IgD-negative memory B cell (primary cell): ENCODE measurements around the gene GALNT9. TPM values are rescaled to one million over a fixed set of nuclear protein-coding genes. Genes with fewer than 3 reads are reported as not detected.
A peak's percentile ranks its signal among the peaks of the same experiment; 100 is the strongest.

Experiments used
- H3K27ac Mint-ChIP-seq, 3 donors: one replicate each; pipeline ENCODE4 v1.8.0; 2020 to 2022; ENCODE audit warnings: mild to moderate bottlenecking in 3 of 3, mixed read lengths in 3 of 3, moderate library complexity in 1 of 3
- H3K27me3 Mint-ChIP-seq: one replicate; pipeline ENCODE4 v1.8.0; 2021; ENCODE audit warnings: mixed read lengths
- H3K36me3 Mint-ChIP-seq: one replicate; pipeline ENCODE4 v1.8.0; 2020; ENCODE audit warnings: mild to moderate bottlenecking, mixed read lengths
- H3K4me1 Mint-ChIP-seq, 3 donors: one replicate each; pipeline ENCODE4 v1.8.0; 2020 to 2022; ENCODE audit warnings: mixed read lengths in 3 of 3, mild to moderate bottlenecking in 1 of 3
- H3K4me3 Mint-ChIP-seq, 4 donors: one replicate each; pipeline ENCODE4 v1.8.0; 2020 to 2022; ENCODE audit warnings: mild to moderate bottlenecking in 4 of 4, mixed read lengths in 4 of 4, moderate library complexity in 3 of 4
- H3K9me3 Mint-ChIP-seq, 3 donors: one replicate each; pipeline ENCODE4 v1.8.0; 2020 to 2021; ENCODE audit warnings: mixed read lengths in 3 of 3, mild to moderate bottlenecking in 1 of 3
- polyA plus RNA-seq: library from polyadenylated mRNA; unstranded; fragments of 300-500 nt; fragmentation: Illumina TruSeq; gene quantifications from one replicate; pipeline ENCODE4 v1.2.3, GENCODE V29; 2021

Gene GALNT9
- polyA plus RNA-seq, 1 donor from 2014 or later = 1.5 TPM

GRCh38 chr12:132239796-132240668, 89.4 kb downstream of the GALNT9 start:
- no peak overlapping the region for H3K4me3 Mint-ChIP-seq
- H3K36me3 Mint-ChIP-seq = no peaks in the 10 kb centered on the region
- no peak overlapping the region for H3K27ac Mint-ChIP-seq
- no peaks in the 10 kb centered on the region for H3K27me3 Mint-ChIP-seq
- peaks cover 0 to 7% (median 0%) of the 10 kb centered on the region in 3 donors for H3K4me1 Mint-ChIP-seq
- no peaks in the 10 kb centered on the region for H3K9me3 Mint-ChIP-seq

GRCh38 chr12:132239392-132239791, 90.0 kb downstream of the GALNT9 start:
- Mint-ChIP-seq H3K27me3 (no peaks in the 10 kb centered on the region), H3K4me1 (peaks cover 0 to 7% (median 0%) of the 10 kb centered on the region in 3 donors), H3K36me3 (no peaks in the 10 kb centered on the region), H3K27ac (no peak overlapping the region), H3K4me3 (no peak overlapping the region), H3K9me3 (no peaks in the 10 kb centered on the region)

- Mint-ChIP-seq H3K9me3 (no peaks in the 10 kb centered on the region), H3K27ac (no peak overlapping the region), H3K27me3 (no peaks in the 10 kb centered on the region), H3K4me1 (peaks cover 0 to 7% (median 0%) of the 10 kb centered on the region in 3 donors), H3K4me3 (no peak overlapping the region), H3K36me3 (no peaks in the 10 kb centered on the region)
Measured at GRCh38 chr12:132238884-132239283, 90.5 kb downstream of the GALNT9 start.

GRCh38 chr12:132238488-132238854, 90.9 kb downstream of the GALNT9 start:
- peaks cover 0 to 7% (median 0%) of the 10 kb centered on the region in 3 donors for H3K4me1 Mint-ChIP-seq
- no peaks in the 10 kb centered on the region for H3K27me3 Mint-ChIP-seq
- no peaks in the 10 kb centered on the region for H3K36me3 Mint-ChIP-seq

GRCh38 chr12:132237772-132238487, 91.5 kb downstream of the GALNT9 start:
- no peak overlapping the region for H3K4me3 Mint-ChIP-seq
- no peaks in the 10 kb centered on the region for H3K36me3 Mint-ChIP-seq
- H3K27me3 Mint-ChIP-seq = no peaks in the 10 kb centered on the region
- no peaks in the 10 kb centered on the region for H3K9me3 Mint-ChIP-seq
- H3K4me1 Mint-ChIP-seq = peaks cover 0 to 7% (median 0%) of the 10 kb centered on the region in 3 donors
- peak overlapping the region in 1 of 3 donors; percentile 59 for H3K27ac Mint-ChIP-seq

More at GRCh38 chr12:132238488-132238854, 90.9 kb downstream of the GALNT9 start:
- Mint-ChIP-seq H3K4me3 (no peak overlapping the region), H3K9me3 (no peaks in the 10 kb centered on the region), H3K27ac (no peak overlapping the region)

- Mint-ChIP-seq H3K9me3 (no peaks in the 10 kb centered on the region), H3K27ac (no peak overlapping the region), H3K27me3 (no peaks in the 10 kb centered on the region)
Measured at GRCh38 chr12:132236930-132237771, 92.2 kb downstream of the GALNT9 start.

GRCh38 chr12:132236129-132236929, 93.1 kb downstream of the GALNT9 start:
- H3K27ac Mint-ChIP-seq = peak overlapping the region in 1 of 3 donors; percentile 25
- no peaks in the 10 kb centered on the region for H3K36me3 Mint-ChIP-seq
- no peak overlapping the region for H3K4me3 Mint-ChIP-seq

More at GRCh38 chr12:132236930-132237771, 92.2 kb downstream of the GALNT9 start:
- peaks cover 0 to 7% (median 0%) of the 10 kb centered on the region in 3 donors for H3K4me1 Mint-ChIP-seq
- H3K36me3 Mint-ChIP-seq = no peaks in the 10 kb centered on the region
- H3K4me3 Mint-ChIP-seq = no peak overlapping the region

GRCh38 chr12:132235116-132235820, 94.1 kb downstream of the GALNT9 start:
- no peaks in the 10 kb centered on the region for H3K27me3 Mint-ChIP-seq
- H3K27ac Mint-ChIP-seq = no peak overlapping the region
- no peak overlapping the region for H3K4me3 Mint-ChIP-seq
- no peaks in the 10 kb centered on the region for H3K9me3 Mint-ChIP-seq
- H3K36me3 Mint-ChIP-seq = no peaks in the 10 kb centered on the region
- H3K4me1 Mint-ChIP-seq = peaks cover 0 to 7% (median 0%) of the 10 kb centered on the region in 3 donors

More at GRCh38 chr12:132236129-132236929, 93.1 kb downstream of the GALNT9 start:
- H3K27me3 Mint-ChIP-seq = no peaks in the 10 kb centered on the region
- no peaks in the 10 kb centered on the region for H3K9me3 Mint-ChIP-seq
- peaks cover 0 to 7% (median 0%) of the 10 kb centered on the region in 3 donors for H3K4me1 Mint-ChIP-seq

- no peaks in the 10 kb centered on the region for H3K4me1 Mint-ChIP-seq
- H3K27ac Mint-ChIP-seq = no peak overlapping the region
- peaks cover 15% of the 10 kb centered on the region for H3K27me3 Mint-ChIP-seq
- no peaks in the 10 kb centered on the region for H3K36me3 Mint-ChIP-seq
- no peak overlapping the region for H3K4me3 Mint-ChIP-seq
- H3K9me3 Mint-ChIP-seq = no peaks in the 10 kb centered on the region
Measured at GRCh38 chr12:132230381-132230780, 99.0 kb downstream of the GALNT9 start.

GRCh38 chr12:132229926-132230325, 99.5 kb downstream of the GALNT9 start:
- no peaks in the 10 kb centered on the region for H3K9me3 Mint-ChIP-seq
- H3K27me3 Mint-ChIP-seq = peaks cover 15% of the 10 kb centered on the region
- no peaks in the 10 kb centered on the region for H3K36me3 Mint-ChIP-seq
- no peak overlapping the region for H3K4me3 Mint-ChIP-seq
- H3K27ac Mint-ChIP-seq = no peak overlapping the region
- H3K4me1 Mint-ChIP-seq = no peaks in the 10 kb centered on the region

- Mint-ChIP-seq H3K36me3 (no peaks in the 10 kb centered on the region), H3K4me1 (no peaks in the 10 kb centered on the region), H3K9me3 (no peaks in the 10 kb centered on the region), H3K27me3 (peaks cover 15% of the 10 kb centered on the region), H3K27ac (no peak overlapping the region), H3K4me3 (no peak overlapping the region)
Measured at GRCh38 chr12:132229193-132229760, 100.1 kb downstream of the GALNT9 start.

GRCh38 chr12:132228476-132229192, 100.8 kb downstream of the GALNT9 start:
- H3K4me1 Mint-ChIP-seq = no peaks in the 10 kb centered on the region
- no peaks in the 10 kb centered on the region for H3K36me3 Mint-ChIP-seq
- no peaks in the 10 kb centered on the region for H3K9me3 Mint-ChIP-seq
- no peak overlapping the region for H3K27ac Mint-ChIP-seq
- peaks cover 15% of the 10 kb centered on the region for H3K27me3 Mint-ChIP-seq
- H3K4me3 Mint-ChIP-seq = no peak overlapping the region
